HL-60/S4 treated with phorbol 12-myristate 13-acetate at 8.2 ng/mL for 4 days and 3 days (cell line): ENCODE results near the gene LRRC8A.
"Not testable (repeated sequence)": the region's sequence is repeated elsewhere in the genome, so short reads cannot be mapped to it uniquely, and the experiment has no call there.

ENCODE experiments used
- in situ Hi-C: fragments of 300-500 bp; cut with MboI; formaldehyde crosslinking; loops from 2 replicates; pipeline ENCODE4 v1.15.0; 2022; ENCODE audit warnings: low sequenced_read_pairs

The LRRC8A gene

GRCh38 chr9:128881884-128882676 lies at the start of gene LRRC8A, which contains the start of gene KYAT1:
Gene LRRC8A, plus strand, starts transcription at chr9:128882133. Its CDS starts 25,032 bp downstream, at chr9:128907165.
Gene KYAT1, minus strand, starts transcription at chr9:128881950. Its CDS starts 36,545 bp downstream, at chr9:128845405.
- in situ Hi-C loops = no loop called here

- in situ Hi-C loops = no loop called here
Measured at GRCh38 chr9:128833696-128834095, 48.2 kb upstream of the LRRC8A start.

- in situ Hi-C loops = no loop called here
Measured at GRCh38 chr9:128835246-128836210, 46.4 kb upstream of the LRRC8A start.

GRCh38 chr9:128836509-128837145 lies 45.3 kb upstream of the LRRC8A start:
- in situ Hi-C loops = no loop called here

- in situ Hi-C loops = no loop called here
Measured at GRCh38 chr9:128838338-128838737, 43.6 kb upstream of the LRRC8A start.

GRCh38 chr9:128840524-128840923 lies 41.4 kb upstream of the LRRC8A start:
- in situ Hi-C loops = no loop called here

- in situ Hi-C loops = no loop called here
Measured at GRCh38 chr9:128841694-128842492, 40.0 kb upstream of the LRRC8A start.

GRCh38 chr9:128843171-128843570 lies 38.8 kb upstream of the LRRC8A start:
- in situ Hi-C loops = not testable (repeated sequence)

GRCh38 chr9:128845186-128845931 lies 36.6 kb upstream of the LRRC8A start:
- in situ Hi-C loops = no loop called here

GRCh38 chr9:128846680-128847030 lies 35.3 kb upstream of the LRRC8A start:
- in situ Hi-C loops = no loop called here

- in situ Hi-C loops = no loop called here
Measured at GRCh38 chr9:128847803-128848202, 34.1 kb upstream of the LRRC8A start.

GRCh38 chr9:128851024-128851423 lies 30.9 kb upstream of the LRRC8A start:
- in situ Hi-C loops = loop anchor here (10.0 kb wide), 1 partner anchor 74 kb away; the partner anchor contains the start of gene PHYHD1

- in situ Hi-C loops = loop anchor here (10.0 kb wide), 1 partner anchor 73 kb away; the partner anchor contains the start of gene PHYHD1
Measured at GRCh38 chr9:128851779-128852600, 29.9 kb upstream of the LRRC8A start.

- in situ Hi-C loops = loop anchor here (10.0 kb wide), 1 partner anchor 72 kb away; the partner anchor contains the start of gene PHYHD1
Measured at GRCh38 chr9:128852646-128853045, 29.3 kb upstream of the LRRC8A start.

- in situ Hi-C loops = loop anchor here (10.0 kb wide), 1 partner anchor 70 kb away; the partner anchor contains the start of gene PHYHD1
Measured at GRCh38 chr9:128854454-128854853, 27.5 kb upstream of the LRRC8A start.

- in situ Hi-C loops = loop anchor here (10.0 kb wide), 1 partner anchor 66 kb away; the partner anchor contains the start of gene PHYHD1
Measured at GRCh38 chr9:128858476-128858875, 23.5 kb upstream of the LRRC8A start.

GRCh38 chr9:128860937-128861336 lies 21.0 kb upstream of the LRRC8A start:
- in situ Hi-C loops = no loop called here

- in situ Hi-C loops = no loop called here
Measured at GRCh38 chr9:128861501-128861900, 20.4 kb upstream of the LRRC8A start.
